ENCODE results near the gene ZNF667.

ZNF667 gene

DNA sequence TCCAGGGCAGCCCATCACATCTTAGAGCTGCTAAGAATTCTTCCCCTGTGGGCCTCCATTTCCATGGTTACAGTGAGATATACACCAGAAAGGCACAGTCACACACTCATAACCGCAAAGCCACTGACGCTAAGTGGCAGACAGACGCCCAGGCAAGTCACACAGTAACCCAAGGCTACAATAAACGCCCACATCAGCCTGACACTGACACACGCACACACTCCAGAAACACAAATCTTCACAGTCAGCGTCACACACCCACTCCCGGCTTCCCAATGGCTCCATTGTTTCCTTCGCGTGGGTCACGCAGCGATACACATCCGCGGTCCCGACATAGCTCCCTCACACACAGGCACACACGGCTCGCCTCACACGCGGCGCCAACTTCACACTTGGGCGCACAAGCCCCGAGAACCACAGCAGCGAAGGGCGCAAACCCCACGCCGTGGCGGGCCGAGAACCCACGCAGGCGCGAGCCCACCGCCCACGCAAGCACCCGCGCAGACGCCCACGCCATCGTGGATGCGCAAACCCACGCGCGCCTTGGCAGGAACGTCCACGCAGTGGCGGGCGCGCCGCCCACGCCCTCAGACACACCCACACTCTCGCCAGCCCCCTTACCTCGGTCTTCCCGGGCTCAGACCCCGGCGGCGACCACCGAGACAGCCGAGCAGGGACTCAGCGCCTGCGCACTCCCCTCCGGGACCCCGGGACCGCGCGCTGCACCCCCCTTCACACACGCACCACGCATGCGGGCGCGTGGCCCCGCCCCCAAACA lies at the start of gene ZNF667:
ZNF667 (minus strand) TSS at position 695 of the 778 bp plus-strand sequence. CDS start 14,975 bp downstream, outside the sequence.
- H3K4me3 ChIP-seq, result peak within 1 kb of the TSS; percentile 33 to 67 (median 46)
- H3K27ac ChIP-seq, result peak within 1 kb of the TSS in 19 of 21 experiments; percentile 22 to 85 (median 61)

DNA sequence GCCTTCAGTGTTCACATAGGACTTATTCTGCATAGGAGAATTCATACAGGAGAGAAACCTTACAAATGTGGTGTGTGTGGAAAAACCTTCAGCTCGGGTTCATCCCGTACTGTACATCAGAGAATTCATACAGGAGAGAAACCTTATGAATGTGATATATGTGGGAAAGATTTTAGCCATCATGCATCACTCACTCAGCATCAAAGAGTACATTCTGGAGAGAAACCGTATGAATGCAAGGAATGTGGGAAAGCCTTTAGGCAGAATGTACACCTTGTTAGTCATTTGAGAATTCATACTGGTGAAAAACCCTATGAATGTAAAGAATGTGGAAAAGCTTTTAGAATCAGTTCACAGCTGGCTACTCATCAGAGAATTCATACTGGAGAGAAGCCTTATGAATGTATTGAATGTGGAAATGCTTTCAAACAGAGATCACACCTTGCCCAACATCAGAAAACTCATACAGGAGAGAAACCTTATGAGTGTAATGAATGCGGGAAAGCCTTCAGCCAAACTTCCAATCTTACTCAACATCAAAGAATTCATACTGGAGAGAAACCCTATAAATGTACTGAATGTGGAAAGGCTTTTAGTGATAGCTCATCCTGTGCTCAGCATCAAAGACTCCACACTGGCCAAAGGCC lies 48.2 kb upstream of the ZNF667 start:
- Histone ChIP-seq H3K27ac (no peak overlapping the region), H3K4me3 (no peak overlapping the region)

DNA sequence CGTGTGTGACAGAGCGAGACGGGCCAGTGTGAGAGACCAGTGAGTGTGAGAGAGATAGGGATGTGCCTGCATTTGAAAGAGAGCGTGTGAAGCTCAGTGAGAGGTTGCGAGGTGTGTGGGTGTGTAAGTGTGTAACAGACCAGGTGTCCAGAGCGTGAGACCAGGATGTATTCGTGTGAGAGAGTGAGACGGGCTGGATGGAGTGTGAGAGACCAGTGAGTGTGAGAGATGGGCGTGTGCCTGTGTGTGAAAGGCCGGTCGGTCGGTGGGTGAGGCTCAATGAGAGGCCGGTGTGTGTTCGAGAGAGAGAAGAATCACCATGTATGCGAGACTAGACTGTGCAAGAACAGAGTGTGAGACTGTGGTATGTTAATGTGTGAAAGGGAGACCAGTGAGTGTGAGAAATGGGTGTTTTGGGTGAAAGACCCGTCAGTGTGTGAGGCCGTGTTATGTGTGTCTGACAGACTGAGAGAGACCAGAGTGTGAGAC lies 31.2 kb upstream of the ZNF667 start:
- peak overlapping the region; percentile 32 to 69 (median 46) for H3K4me3 ChIP-seq
- H3K27ac ChIP-seq, result peak overlapping the region in 19 of 21 experiments; percentile 78 to 99 (median 92)

DNA sequence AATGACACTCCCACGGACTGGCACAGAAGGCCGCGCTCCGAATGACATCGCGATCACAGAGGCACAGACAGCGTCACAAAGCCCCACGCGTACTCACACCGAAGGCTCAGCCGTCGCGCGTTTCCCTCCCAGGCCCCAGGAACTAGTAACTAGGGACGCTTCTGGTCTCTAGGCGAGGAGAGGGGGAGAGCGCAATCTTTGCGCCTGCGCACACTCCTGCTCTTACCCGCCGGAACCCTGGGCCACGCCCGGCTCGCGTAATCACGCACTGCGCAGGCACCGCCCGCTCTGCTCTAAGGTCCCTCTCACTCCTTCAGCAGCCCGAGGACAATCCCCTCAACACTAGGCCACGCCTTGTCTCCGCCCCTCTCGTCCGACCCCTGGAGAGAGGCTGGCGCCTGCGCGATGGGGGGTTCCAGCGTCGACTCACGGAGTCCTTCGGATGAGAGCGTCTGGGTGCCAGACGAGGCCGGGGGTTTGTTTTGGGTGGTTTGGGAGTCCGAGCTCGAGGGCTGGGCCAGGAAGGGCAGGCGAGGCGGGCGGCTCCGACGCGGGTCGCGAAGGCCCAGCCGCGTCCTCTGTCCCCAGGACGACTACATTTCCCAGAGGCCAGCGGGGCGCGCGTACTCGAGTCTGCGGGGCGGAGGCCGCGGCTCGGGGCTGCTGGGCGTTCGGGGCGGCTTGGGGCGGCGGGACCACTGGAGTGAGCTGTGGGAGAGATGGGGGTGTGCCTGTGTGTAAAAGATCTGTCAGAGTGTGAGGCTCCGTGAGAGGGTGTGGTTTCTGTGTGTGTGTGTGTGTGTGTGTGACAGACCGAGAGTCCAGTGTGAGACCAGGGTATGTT lies 30.5 kb upstream of the ZNF667 start, which contains the start of gene ZNF471:
ZNF471 (plus strand) TSS at position 410 of the 844 bp plus-strand sequence. CDS start 3,717 bp downstream, outside the sequence.
- Histone ChIP-seq H3K4me3 (peak within 1 kb of the TSS; percentile 32 to 69 (median 46)), H3K27ac (peak within 1 kb of the TSS; percentile 18 to 99 (median 92))

DNA sequence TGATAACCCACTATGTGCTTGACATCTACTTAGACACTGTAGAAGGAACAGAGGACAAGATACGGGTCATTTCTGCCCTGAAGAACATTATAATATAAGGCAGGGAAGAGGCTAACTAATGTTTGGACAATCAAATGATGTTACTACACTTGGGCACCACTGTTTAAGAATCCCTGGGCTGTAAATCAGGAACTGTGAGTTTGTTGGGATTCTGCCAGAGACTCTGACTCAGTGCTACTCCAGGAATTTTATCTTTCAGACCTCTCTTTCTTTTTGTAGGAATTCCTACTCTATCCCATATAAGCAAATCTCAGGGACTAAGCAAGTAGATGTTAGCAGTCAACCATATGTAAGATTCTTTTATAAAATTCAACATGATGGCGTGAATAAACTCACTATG lies 27.4 kb upstream of the ZNF667 start:
- Histone ChIP-seq H3K4me3 (no peak overlapping the region), H3K27ac (no peak overlapping the region)

DNA sequence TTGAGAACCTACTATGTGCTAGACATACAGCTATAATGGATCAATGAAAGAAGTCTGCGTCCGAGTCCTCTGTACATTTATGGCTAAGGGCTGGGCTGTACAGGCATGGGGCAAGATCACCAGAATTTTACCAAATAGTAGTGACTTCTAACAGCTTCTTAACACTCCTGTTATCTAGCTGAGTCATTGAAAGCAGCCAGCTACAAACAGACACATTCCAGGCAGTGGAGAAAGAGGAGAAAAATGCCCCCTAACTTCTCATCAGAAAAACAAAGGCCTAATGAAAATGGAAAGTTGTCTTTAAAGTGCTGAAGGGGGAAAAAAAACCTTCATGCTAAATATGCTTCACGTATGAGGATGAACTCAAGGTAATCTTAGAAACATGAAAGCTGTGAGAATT lies 14.3 kb upstream of the ZNF667 start:
- no peak overlapping the region for H3K4me3 ChIP-seq
- H3K27ac ChIP-seq, result no peak overlapping the region

DNA sequence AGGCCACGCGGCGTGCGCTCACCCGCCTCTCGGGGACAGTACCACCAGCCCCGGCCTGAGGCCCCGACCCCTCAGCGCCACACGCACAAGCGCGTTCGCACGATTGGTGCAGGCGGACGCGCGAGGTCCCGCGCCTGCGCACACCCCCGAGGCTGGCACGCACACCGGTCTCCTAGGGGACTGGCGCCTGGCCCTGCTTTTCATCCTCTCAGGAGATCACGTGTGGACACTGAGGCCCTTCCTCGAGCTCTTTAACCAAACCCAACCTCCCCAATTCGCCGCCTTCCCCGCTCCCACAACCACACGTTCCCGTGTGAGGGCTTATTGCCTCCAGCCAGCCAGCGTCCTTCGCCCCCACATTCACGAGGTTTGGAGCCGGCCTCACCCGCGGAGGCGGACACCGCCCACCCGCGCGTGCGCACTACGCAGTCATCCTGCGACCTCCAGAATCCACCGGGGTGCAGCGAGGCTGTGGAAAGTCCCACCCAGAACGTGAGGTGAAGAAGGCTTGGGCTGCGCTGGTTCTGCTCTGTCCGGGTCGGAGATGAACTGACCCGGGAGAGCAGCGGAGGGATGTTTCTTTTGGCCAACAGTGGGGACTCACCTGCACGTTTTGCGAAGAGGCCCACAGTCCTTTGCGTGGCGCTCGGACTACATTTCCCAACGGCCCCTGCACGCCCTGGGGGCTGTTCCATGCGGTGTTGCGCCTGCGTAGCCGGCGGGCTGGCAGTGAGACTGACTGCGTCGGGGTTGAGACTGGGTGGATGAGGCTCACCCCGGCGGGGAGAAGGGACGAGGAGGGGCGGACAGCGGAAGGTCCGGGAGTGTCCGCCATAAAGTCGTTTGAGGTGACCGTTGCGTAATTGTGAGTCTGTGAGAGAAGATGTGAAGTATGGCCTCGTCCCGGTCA lies 539 bp upstream of the ZNF667 start:
- peak overlapping the region; percentile 33 to 67 (median 46) for H3K4me3 ChIP-seq
- H3K27ac ChIP-seq, result peak overlapping the region in 18 of 21 experiments; percentile 31 to 85 (median 69)

DNA sequence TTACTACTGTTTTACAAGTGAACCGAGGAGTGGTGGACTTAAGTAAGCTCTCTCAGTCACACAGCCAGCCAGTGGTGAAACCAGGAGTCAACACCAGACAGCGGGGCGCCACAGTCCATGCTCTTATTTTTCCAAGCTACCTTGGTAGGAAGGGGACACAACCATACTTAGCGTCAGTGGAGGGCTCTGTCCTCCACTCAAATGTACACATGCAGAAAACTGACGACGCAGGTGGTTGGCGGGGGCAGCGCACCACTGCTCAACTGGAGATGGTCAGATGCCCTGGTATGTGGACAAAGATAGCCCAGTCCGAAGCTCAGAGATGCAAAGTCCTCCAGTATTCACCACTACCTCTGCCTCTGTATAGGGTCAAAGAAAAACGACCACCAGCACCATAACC lies 1.1 kb downstream of the ZNF667 start:
- H3K27ac ChIP-seq, result peak overlapping the region in 1 of 21 experiments; percentile 83
- H3K4me3 ChIP-seq, result no peak overlapping the region

DNA sequence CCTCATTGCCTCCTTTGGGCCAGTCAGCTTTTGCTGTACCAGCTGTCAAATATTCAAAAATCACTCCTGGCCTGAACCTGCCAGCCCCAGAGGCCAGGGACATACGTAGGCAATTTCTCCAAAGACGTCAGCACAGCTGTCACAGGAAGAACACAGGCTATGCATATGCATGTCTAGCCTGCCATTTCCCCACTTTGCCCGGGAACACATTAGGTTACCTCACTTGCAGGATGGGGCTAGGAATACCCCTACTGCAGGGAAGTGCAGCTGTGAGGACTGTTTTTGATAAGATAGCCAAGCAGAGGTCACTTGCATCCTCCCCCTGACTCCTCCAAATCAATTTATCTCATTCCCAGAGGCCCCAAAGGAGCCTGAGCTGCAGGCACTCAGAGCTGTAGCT lies 2.8 kb downstream of the ZNF667 start:
- no peak overlapping the region for H3K4me3 ChIP-seq

DNA sequence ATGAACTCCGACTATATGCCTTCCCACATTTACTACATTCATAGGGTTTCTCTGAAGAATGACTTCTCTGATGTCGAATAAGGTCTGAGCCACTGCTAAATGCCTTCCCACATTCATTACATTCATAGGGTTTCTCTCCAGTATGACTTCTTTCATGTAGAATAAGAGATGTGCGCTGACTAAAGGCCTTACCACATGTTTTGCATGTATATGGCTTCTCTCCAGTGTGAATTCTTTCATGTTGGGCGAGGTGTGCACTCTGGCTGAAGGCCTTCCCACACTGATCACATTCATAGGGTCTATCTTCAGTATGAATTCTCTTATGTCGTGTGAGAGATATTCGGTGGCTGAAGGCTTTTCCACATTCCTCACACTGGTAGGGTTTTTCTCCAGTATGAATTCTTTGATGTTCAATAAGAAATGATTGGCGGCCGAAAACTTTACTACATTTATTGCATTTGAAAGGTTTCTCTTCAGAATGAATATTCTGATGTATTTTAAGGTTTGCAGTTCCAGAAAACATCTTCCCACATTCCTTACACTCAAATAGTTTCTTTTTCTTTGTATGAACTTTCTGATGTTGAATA lies 35.8 kb downstream of the ZNF667 start:
- H3K27ac ChIP-seq, result no peak overlapping the region
- no peak overlapping the region for H3K4me3 ChIP-seq

More for the DNA sequence above, 2.8 kb downstream of the ZNF667 start:
- no peak overlapping the region for H3K27ac ChIP-seq

DNA sequence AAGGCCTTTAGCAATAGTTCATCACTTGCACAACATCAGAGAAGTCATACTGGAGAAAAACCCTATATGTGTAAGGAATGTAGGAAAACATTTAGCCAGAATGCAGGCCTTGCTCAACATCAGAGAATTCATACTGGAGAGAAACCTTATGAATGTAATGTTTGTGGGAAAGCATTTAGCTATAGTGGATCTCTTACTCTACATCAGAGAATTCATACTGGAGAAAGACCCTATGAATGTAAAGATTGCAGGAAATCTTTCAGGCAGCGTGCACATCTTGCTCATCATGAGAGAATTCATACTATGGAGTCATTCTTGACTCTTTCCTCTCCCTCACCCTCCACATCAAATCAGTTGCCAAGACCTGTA lies 53.2 kb downstream of the ZNF667 start:
- Histone ChIP-seq H3K27ac (no peak overlapping the region), H3K4me3 (no peak overlapping the region)

DNA sequence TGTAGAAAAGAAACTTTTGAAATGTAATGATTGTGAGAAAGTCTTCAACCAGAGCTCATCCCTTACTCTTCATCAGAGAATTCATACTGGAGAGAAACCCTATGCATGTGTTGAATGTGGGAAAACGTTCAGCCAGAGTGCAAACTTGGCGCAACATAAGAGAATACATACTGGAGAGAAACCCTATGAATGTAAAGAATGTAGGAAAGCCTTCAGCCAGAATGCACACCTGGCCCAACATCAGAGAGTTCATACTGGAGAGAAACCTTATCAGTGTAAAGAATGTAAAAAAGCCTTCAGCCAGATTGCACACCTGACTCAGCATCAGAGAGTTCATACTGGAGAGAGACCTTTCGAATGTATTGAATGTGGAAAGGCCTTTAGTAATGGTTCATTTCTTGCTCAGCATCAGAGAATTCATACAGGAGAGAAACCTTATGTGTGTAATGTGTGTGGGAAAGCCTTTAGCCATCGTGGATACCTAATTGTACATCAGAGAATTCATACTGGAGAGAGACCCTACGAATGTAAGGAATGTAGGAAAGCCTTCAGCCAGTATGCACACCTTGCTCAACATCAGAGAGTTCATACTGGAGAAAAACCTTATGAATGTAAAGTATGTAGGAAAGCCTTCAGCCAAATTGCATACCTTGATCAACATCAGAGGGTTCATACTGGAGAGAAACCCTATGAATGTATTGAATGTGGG lies 53.7 kb downstream of the ZNF667 start:
- no peak overlapping the region for H3K4me3 ChIP-seq
- H3K27ac ChIP-seq, result no peak overlapping the region

DNA sequence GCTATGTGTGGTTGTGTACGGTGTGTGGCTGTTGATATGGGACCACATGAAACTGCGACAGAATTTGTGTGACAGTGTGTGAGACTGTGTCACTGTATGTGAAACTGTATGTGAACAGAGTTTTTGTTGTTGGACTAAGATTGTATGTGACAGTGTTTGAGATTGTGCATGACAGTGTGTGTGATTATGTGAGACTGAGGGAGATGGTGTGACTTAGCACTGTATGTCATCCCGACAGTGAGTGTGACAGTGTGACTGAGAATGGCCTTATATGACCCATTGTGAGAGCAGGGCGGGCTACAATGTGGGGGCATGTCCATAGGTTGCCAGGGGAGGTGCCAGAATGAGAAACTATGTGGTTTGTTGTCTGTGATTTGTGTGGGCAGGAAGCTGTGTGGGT lies 72.1 kb downstream of the ZNF667 start:
- Histone ChIP-seq H3K4me3 (peak overlapping the region in 1 of 7 experiments; percentile 73), H3K27ac (no peak overlapping the region)

DNA sequence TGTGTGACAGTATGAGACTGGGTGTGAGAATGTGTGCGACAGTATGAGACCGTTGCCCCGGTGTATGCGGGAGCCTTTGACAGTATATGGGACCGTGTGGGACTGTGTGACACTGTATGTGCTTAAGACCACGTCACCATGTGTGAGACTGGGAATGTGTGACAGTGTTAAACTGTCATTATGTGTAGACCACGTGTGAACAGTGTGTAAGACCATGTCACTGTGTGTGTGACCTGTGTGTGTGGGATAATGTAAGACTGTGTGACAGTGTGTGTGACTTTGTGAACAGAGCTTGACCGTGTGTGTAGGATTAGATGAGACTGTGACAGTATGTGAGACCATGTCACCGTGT lies 72.5 kb downstream of the ZNF667 start:
- H3K4me3 ChIP-seq, result peak overlapping the region; percentile 47 to 83 (median 64)
- peak overlapping the region in 17 of 21 experiments; percentile 79 to 99 (median 94) for H3K27ac ChIP-seq

DNA sequence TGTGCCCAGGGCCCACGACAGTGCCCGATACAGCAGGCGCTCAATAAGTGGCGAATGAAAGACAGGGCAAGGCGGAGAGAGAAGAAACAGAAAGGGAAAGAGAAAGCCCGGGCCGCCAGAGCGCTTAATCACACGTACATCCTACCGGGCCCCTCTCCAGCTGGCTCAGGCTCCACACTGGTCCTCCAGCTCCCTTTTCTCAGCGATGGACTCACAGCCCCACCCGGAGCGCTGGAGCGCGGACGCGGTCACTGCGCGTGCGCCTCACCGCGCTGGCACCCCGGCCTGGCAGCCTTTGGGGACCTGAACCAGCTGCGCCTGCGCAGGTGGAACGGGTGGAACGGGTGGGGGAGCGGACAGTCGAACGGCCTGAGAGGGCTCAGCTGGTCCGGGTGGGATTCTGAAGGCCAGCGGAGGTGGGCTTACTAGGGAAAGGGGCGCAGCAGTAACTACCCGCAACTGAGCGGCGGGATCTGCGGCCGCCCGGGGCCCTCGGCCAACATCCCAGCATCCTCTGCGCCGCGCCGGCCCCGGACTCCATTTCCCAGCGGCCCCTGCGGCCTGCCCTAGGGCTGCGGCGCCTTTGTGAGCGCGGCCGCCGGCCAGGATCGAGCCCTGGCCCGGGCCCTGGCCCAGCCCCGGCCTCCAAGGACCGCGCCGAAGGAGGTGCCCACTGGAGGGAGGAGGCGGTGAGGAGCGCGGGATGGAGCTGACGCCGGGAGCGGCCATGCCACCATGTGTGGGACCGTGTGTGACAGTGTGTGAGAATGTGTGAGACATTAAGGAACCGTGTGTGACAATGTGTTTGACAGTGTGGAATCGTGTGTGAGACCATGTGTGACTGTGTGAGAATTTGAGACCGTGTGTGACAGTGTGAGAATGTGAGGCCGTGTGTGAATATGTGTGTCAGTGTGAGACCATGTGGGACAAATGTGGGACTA lies 73.1 kb downstream of the ZNF667 start, which contains the start of gene ZNF583:
ZNF583 (plus strand) TSS at position 569 of the 941 bp plus-strand sequence. CDS start 2,783 bp downstream, outside the sequence.
- H3K4me3 ChIP-seq, result peak within 1 kb of the TSS; percentile 47 to 83 (median 64)

DNA sequence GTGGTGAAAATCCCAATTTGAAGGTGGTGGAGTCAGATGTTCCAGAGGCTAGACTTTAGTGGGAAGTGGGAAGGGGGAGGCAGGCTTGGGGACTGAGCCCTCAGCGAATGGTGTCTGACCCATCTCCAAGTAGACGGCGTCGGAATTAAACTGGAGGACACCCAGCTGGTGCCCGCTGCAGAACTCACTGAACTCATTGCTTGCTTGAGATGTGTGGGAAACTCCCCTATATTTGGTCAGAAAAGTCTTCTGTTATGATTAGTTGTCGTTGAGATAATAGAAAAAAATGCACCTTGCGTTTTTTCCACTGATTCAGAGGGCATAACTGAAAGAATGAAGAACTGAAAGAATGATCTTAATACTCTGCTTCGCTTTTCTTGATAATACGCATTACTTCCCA lies 73.9 kb downstream of the ZNF667 start:
- peak overlapping the region; percentile 47 to 83 (median 64) for H3K4me3 ChIP-seq
- peak overlapping the region in 20 of 21 experiments; percentile 51 to 99 (median 94) for H3K27ac ChIP-seq

More for the DNA sequence above, 73.1 kb downstream of the ZNF667 start, which contains the start of gene ZNF583:
- H3K27ac ChIP-seq, result peak within 1 kb of the TSS; percentile 51 to 99 (median 94)
